ENCODE measurements around the gene APOBEC2.

- TF ChIP-seq, protein P1, sequence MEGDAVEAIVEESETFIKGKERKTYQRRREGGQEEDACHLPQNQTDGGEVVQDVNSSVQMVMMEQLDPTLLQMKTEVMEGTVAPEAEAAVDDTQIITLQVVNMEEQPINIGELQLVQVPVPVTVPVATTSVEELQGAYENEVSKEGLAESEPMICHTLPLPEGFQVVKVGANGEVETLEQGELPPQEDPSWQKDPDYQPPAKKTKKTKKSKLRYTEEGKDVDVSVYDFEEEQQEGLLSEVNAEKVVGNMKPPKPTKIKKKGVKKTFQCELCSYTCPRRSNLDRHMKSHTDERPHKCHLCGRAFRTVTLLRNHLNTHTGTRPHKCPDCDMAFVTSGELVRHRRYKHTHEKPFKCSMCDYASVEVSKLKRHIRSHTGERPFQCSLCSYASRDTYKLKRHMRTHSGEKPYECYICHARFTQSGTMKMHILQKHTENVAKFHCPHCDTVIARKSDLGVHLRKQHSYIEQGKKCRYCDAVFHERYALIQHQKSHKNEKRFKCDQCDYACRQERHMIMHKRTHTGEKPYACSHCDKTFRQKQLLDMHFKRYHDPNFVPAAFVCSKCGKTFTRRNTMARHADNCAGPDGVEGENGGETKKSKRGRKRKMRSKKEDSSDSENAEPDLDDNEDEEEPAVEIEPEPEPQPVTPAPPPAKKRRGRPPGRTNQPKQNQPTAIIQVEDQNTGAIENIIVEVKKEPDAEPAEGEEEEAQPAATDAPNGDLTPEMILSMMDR (IDR thresholded peaks at IDR 0.05), result no peak
- no peak for TF ChIP-seq POLR2A (IDR thresholded peaks at IDR 0.05)
Observed at GRCh38 chr6:41042226-41043055, 10.6 kb upstream of the APOBEC2 start, which contains the start of gene TSPO2.
